OCI-LY3 (cell line): Measurements from ENCODE around the gene APOC1.

Experiments
- H2AFZ ChIP-seq: fragments of 200-600, 300-600 bp; shearing (Covaris generic); 2 replicates; pipeline ENCODE4 v1.6.0; 2014; ENCODE audit warnings: antibody characterized with exemption, low read depth, low read length
- H3K27ac ChIP-seq: fragments of 200-600, 300-600 bp; sonication (generic); 2 replicates; pipeline ENCODE4 v1.5.1; 2014; ENCODE audit warnings: mild to moderate bottlenecking, low read length, moderate library complexity, mixed read lengths
- H3K27me3 ChIP-seq: fragments of 200-600, 300-600 bp; sonication (generic); 2 replicates; pipeline ENCODE4 v1.6.1; 2014; ENCODE audit warnings: low read depth, low read length, mixed read lengths
- H3K36me3 ChIP-seq: fragments of 200-600, 300-600 bp; sonication (generic); replicated peaks from 2 replicates; pipeline ENCODE3; 2014; ENCODE audit warnings: low read depth, low read length, mixed read lengths
- H3K4me1 ChIP-seq: fragments of 300-600, 200-600 bp; sonication (generic); 2 replicates; pipeline ENCODE4 v1.6.1; 2014; ENCODE audit warnings: low read length, mixed read lengths
- H3K4me2 ChIP-seq: fragments of 200-600, 300-600 bp; sonication (generic); 2 replicates; pipeline ENCODE4 v1.6.1; 2014; ENCODE audit warnings: low read length, mixed read lengths
- H3K4me3 ChIP-seq: fragments of 300-600, 200-600 bp; sonication (generic); 2 replicates; pipeline ENCODE4 v1.5.1; 2014; ENCODE audit warnings: antibody characterized with exemption, mild to moderate bottlenecking, low read length, moderate library complexity
- H3K79me2 ChIP-seq: fragments of 300-600, 200-600 bp; shearing (Covaris generic); 2 replicates; pipeline ENCODE4 v1.6.1; 2014; ENCODE audit warnings: mild to moderate bottlenecking, low read length, mixed read lengths
- H3K9ac ChIP-seq: fragments of 300-600, 200-600 bp; shearing (Covaris generic); 2 replicates; pipeline ENCODE4 v1.6.0; 2014; ENCODE audit warnings: mild to moderate bottlenecking, low read length, moderate library complexity
- H3K9me3 ChIP-seq: fragments of 200-600, 300-600 bp; shearing (Covaris generic); 2 replicates; pipeline ENCODE4 v1.6.1; 2014; ENCODE audit warnings: low read length, mixed read lengths; ENCODE audit not compliant: insufficient read depth
- H4K20me1 ChIP-seq: fragments of 200-600, 300-600 bp; sonication (generic); 2 replicates; pipeline ENCODE4 v1.6.1; 2016; ENCODE audit warnings: low read length, mixed read lengths; ENCODE audit not compliant: insufficient read depth
- CTCF ChIP-seq: fragments of 200-600, 300-600 bp; sonication (generic); IDR thresholded peaks from 2 replicates; pipeline ENCODE4 v1.5.1; 2014; ENCODE audit warnings: antibody characterized with exemption, low read length, low read depth
- EZH2phosphoT487 ChIP-seq: fragments of 200-600 bp; shearing (Covaris generic); IDR thresholded peaks from 2 replicates; pipeline ENCODE4 v1.6.1; 2018; ENCODE audit warnings: antibody characterized with exemption, mixed run types, low read depth

APOC1 gene

GRCh38 chr19:44875666-44876451, 38.5 kb upstream of the APOC1 start:
- Histone ChIP-seq H3K9me3 (no peaks in the 10 kb centered on the region), H3K79me2 (no peaks in the 10 kb centered on the region), H4K20me1 (no peaks in the 10 kb centered on the region), H3K4me2 (no peak overlapping the region), H3K9ac (no peak overlapping the region), H3K27me3 (peaks cover 13% of the 10 kb centered on the region; the same call in 1 of the 2 replicates), H3K27ac (no peak overlapping the region), H3K36me3 (no peaks in the 10 kb centered on the region), H3K4me1 (no peaks in the 10 kb centered on the region), H2AFZ (no peak overlapping the region), H3K4me3 (no peak overlapping the region)
- no peak for TF ChIP-seq EZH2phosphoT487
- TF ChIP-seq CTCF, result no peak

GRCh38 chr19:44876930-44877535, 37.4 kb upstream of the APOC1 start:
- no peak for TF ChIP-seq CTCF
- TF ChIP-seq EZH2phosphoT487, result no peak
- H4K20me1 ChIP-seq, result no peaks in the 10 kb centered on the region
- H3K4me2 ChIP-seq, result no peak overlapping the region
- no peaks in the 10 kb centered on the region for H3K36me3 ChIP-seq
- H3K27ac ChIP-seq, result no peak overlapping the region
- H3K4me1 ChIP-seq, result no peaks in the 10 kb centered on the region
- no peaks in the 10 kb centered on the region for H3K9me3 ChIP-seq
- H3K9ac ChIP-seq, result no peak overlapping the region
- peaks cover 13% of the 10 kb centered on the region; the same call in 1 of the 2 replicates for H3K27me3 ChIP-seq
- no peak overlapping the region for H2AFZ ChIP-seq
- no peak overlapping the region for H3K4me3 ChIP-seq
- H3K79me2 ChIP-seq, result no peaks in the 10 kb centered on the region

DNA sequence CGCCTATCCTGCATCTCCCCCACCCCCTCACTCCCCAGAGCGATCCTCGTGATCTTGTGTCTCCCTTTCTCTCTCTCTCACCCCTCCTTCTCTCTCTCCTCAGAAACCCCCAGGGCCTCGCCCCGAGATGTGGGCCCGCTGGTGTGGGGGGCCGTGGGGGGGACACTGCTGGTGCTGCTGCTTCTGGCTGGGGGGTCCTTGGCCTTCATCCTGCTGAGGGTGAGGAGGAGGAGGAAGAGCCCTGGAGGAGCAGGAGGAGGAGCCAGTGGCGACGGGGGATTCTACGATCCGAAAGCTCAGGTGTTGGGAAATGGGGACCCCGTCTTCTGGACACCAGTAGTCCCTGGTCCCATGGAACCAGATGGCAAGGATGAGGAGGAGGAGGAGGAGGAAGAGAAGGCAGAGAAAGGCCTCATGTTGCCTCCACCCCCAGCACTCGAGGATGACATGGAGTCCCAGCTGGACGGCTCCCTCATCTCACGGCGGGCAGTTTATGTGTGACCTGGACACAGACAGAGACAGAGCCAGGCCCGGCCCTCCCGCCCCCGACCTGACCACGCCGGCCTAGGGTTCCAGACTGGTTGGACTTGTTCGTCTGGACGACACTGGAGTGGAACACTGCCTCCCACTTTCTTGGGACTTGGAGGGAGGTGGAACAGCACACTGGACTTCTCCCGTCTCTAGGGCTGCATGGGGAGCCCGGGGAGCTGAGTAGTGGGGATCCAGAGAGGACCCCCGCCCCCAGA, 36.1 kb upstream of the APOC1 start:
- Histone ChIP-seq H3K4me1 (no peaks in the 10 kb centered on the region), H2AFZ (no peak overlapping the region), H3K27me3 (peaks cover 13% of the 10 kb centered on the region; the same call in 1 of the 2 replicates), H4K20me1 (no peaks in the 10 kb centered on the region), H3K9me3 (no peaks in the 10 kb centered on the region), H3K4me2 (no peak overlapping the region), H3K79me2 (no peaks in the 10 kb centered on the region), H3K9ac (no peak overlapping the region), H3K27ac (no peak overlapping the region), H3K36me3 (no peaks in the 10 kb centered on the region), H3K4me3 (no peak overlapping the region)
- TF ChIP-seq EZH2phosphoT487 (no peak), CTCF (no peak)
